SW 1271 (cell line): ENCODE data around the gene IDS.
"Not testable (repeated sequence)": the region's sequence is repeated elsewhere in the genome, so short reads cannot be mapped to it uniquely, and the experiment has no call there.

Source experiments
- DNase-seq, 2 experiments: peaks; one replicate each; lab custom pipeline; 2025; lab: John Stamatoyannopoulos, UW

The IDS gene

DNA sequence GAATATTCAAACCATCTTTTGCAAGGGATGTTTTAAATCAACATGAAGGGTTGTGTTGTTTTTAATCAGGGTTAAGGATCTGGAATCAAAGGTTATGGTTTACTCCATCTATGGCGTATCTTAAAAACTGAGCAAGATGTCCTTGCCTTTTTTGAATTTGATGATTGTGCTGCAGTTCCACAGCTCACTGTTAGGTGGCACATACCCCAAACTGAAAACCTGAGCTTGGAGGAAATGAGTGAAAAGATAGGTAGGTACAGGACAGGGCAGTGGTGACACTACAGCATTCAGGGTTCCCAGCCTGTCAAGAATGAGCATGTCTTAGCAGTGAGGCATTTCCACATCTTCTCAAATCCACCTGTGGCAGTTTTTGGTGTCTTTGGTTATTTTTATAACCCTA, 22.6 kb upstream of the IDS start:
- DNase-seq: peak in 1 of 2 experiments; percentile 47

DNA sequence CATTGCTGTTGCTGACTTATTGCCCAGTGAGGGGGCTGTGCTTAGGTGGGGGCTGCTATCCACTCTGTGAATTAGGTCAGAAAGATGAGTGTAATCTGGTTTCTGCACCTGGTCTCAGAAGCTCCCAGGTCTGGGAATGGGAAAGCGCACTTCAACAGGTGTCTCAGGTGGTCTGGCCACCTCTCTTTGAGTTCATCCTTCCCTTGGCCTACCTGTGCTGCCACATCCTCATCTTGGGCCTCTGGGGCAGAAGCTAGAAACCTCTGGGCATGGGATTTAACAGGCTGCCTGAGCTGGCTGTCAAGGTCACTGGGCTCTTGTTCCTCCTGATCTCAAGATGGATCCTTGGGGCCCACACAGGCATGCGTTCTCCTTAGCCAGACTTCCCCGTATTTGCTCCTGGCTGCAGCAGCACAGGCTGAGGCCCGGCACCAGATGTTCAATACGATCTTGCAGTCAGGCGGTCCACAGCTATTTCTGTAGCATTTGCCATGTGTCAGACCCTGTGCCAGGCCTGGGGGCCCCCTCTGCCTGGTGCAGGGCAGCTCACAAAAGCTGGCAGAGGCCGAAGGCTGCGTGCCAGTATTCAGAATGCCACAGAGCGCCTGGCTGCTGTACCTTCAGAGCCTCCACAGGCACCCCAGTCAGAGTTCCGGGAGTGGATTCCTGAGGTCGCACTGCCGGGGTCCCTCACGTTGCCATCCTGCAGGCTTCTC, 21.4 kb upstream of the IDS start:
- DNase-seq: not testable (repeated sequence)

DNA sequence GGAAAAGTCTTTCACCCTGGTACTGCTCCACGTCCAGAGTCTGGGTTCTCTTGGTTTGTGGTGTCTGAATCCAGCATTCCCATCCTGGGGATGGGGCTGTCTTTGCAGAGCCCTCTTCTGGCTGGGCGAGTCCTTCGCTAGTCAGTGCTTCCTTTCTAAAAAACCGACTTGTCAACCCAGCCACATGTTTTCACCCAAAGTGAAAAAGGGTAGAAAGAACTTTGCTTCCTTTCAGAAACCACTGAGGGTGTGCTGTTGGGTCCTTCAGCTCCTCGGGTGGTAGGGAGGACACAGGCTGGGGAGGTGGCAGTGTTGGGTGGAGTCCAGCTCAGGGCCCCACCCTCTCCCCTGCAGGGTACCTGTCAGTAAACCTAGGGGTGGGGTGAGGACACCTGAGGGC, 20.8 kb upstream of the IDS start:
- not testable (repeated sequence) for DNase-seq

DNA sequence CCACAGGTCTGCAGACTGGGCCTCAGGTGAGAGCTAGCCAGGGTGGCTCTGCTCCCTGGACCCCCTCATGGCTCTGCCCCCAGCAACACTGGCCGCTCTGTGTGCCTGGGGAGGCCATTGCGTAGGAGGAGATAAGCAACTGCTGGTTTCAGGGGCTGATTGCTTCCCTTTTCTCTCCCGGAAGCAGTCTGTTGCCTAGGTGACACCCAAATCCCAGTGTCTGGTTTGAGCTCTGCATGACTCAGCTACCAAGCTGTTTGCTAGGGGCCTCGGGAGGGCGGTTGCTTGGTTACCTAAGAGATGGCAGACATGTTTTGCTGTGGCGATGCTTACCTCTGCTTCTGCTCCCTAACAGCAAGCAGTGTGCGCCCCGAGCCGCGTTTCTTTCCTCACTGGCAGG, 20.3 kb upstream of the IDS start:
- DNase-seq: not testable (repeated sequence)

DNA sequence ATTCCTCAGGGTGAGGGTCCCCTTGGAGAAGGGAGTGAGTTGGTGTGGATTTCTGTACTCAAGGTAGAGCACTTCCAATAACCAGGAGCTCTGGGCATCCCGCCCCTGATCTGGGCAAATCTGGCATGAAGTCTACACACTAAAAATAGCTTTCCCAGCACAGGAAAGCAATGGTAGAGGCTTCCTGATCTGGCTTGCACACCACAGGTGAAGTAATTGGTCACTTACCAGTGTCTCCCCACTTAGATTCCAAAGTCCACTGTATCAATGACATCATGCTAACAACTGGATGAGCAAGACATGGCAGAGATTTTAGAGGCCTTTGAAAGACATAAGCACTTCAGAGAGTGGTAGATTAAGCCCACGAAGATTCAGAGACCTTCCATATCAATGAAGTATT, 17.8 kb upstream of the IDS start:
- no peak for DNase-seq

DNA sequence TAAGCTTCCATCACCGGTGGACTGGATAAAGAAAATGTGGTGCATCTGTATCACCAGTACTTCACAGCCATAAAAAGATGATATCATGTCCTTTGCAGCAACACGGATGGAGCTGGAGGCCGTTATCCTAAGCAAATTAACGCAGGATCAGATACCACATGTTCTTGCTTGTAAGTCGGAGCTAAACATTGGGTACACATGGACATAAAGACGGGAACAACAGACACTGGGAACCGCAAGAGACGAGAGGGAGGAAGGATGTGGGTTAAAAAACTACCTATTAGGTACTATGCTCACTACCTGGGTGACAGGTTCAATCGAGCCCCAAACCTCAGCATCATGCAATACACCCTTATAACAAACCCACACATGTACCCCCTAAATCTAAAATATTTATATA, 16.3 kb upstream of the IDS start:
- no peak for DNase-seq

DNA sequence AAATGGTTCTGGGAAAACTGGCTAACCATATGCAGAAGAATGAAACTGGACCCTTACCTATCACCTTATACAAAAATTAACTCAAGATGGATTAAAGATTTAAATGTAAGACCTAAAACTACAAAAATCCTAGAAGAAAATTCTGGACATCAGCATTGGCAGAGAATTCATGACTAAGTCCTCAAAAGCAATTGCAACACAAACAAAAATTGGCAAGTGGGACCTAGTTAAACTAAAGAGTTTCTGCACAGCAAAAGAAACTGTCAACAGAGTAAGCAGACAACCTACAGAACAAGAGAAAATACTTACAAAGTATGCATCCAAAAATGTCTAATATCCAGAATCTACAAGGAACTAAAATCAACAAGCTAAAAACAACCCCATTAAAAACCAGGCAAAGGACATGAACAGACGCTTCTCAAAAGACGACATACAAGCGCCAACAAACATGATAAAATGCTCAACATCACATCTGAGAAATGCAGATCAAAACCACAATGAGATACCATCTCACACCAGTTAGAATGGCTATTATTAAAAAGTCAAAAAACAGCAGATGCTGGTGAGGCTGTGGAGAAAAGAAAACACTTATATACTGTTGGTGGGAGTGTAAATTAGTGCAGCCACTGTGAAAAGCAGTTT, 15.7 kb upstream of the IDS start:
- not testable (repeated sequence) for DNase-seq

DNA sequence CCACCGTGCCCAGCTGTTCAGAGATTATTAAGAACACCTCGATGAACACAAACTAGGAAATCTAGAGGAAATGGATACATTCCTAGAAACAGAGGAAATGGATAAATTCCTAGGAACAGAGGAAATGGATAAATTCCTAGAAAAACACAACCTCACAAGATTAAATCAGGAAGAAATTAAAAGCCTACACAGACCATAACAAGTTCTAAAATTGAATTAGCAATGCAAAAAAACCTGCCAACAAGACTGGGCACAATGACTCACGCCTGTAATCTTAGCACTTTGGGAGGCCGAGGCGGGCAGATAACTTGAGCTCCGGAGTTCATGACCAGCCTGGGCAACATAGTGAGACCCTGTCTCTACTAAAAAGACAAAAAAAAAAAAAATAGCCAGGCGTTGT, 13.1 kb upstream of the IDS start:
- DNase-seq: no peak

DNA sequence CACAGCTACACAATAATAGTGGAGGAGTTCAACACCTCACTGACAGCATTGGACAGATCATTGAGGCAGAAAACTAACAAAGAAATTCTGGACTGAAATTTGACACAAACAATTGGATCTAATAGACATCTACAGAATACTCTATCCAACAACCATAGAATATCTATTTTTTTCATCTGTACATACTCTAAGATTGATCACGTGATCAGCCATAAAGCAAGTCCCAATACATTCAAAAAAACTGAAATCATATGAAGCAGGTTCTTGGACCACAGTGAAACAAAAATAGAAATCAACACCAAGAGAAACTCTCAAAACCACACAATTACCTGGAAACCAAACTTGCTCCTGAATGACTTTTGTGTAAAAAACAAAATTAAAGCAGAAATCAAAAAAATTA, 12.2 kb upstream of the IDS start:
- DNase-seq: no peak

DNA sequence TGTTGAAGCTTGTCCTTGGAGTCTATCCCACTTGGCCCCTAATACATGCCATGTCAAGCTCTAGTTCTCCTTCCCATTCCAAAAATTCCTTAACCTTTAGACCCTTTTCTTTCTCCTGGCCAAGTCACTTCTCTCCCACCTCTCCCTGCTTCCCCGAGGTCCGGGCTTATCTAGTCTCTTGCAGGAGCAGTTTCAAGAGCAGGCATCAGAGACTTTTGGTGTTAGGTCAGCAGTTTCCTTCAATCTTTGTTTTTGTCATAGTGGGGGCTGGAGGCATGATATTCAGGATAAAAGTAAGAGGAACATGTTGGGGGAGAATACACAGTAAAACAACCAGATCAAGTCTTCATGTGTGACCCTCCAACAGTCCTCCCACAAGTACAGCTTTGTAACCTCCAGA, 11.5 kb upstream of the IDS start:
- DNase-seq: no peak

DNA sequence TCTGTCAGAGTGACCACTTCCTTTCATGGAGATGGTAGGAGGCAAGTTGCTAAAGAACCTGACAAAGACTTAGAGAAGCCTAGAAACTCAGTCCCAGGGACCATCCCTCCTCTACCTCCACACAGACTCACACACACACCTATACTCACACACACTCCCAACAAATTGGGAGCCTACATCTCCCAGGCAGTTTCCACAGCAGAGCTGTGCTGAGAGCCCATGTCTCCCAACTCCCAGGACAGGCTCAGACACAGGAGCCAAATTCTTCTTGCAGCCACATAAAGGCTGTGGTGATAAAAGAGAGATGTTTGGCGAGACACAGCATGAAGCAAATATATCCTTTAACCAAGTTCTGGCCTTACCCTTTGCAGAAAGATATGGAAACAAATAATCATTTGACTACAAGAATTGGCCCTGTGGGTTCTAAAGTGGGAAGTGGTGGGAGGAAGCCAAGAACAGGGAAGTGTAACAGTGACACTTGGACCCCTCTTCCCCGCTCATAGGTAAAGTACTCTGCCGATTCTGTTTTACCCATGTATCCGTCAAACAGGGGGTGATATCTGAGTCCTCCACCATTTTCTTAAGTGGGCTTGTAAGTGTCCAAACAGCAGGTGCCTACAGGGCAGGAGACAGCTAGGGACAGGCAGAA, 11.0 kb upstream of the IDS start:
- DNase-seq: no peak

DNA sequence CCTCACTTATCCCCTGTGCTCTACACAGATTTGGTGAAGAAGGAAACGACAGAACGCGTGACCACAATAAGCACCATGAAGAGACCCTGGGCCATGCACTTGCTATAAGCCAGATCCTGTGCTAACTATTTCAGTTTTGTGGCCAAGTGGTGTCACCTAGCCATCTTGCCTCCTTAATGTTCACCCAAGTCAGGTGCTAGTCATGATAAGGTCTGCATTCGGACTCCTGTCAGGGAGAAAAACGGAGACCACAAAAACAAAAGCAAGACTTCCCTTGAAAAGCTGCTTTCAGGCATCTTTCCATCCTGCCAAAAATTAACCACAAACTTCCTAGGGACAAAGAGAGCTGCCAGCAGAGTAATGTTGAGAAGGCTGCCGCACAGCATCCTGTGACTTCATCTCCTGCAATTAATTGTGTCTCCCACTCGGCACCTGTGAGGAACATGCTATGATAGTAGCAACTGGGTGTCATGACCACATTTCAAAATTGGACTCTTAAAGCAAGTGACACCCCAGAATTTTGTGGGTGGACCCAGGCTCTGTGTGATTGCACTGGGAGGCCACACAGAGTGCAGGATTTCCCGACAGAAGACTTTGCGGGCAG, 8.8 kb upstream of the IDS start:
- no peak for DNase-seq

DNA sequence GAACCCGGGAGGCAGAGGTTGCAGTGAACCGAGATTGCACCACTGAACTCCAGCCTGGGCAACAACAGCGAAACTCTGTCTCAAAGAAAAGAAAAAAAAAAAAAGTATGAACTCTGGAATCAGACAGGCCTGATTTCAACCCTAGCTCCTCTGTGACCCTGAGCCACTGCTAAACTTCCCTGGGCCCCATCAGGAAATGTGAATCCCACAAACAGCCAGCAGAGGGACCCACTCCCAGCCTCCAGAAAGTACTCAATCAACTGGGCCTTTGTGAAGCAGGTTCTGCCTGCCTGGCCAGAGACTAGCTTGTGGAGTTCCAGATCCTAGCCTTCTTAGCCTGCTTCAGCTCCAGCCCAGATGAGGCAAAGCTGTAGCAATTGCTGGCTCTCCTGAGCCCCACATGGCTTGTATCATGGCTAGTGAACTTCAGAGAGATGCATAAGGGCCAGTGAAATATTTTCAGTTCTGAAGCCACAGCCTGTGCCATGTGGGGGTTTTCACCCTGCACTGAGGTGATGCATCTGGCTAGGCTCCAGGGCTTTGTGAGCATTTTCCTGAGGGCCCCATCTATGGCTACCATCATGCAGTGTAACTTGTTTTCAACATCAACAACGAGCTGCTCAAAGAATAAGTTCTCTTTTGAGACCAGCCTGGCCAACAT, 7.2 kb upstream of the IDS start:
- peak in 1 of 2 experiments; percentile 13 for DNase-seq

DNA sequence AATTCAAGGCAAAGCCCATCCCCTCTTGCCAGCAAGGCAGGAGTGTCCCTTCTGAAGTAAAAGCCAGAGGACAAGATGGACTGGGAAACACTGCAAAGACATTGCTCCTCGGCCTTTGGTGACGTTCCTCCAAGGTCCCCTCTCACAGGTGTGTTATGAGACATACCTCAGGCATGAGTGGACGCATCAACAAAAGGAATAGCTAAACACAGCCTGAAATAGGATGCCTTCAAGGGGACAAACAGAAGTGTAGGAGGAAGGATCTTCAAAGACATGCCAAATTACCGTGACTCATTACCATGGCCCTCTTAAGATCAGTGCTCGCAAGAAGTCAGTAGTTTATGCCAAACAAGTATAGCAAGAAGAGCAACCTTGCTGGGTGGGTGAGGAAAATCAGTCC, 6.0 kb upstream of the IDS start:
- DNase-seq: no peak

DNA sequence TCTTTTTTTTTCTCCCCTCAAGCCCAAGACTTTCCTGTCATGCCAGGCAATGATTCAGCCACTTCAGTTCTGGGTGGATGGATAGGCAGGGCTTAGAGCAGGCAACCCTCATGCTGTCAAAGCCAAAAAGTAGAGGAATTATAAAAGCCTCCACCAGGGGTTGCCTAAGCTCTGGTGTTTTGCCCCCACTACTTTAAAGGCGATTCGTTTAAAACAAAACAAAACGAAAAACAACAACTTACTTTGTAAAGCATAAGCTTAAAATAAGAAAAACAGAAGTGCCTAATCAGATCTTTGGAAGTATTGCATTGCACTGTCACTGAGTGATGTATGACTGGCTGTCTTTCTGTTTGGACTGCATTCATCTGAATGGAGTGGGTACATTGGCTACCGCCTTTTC, 5.3 kb upstream of the IDS start:
- DNase-seq: no peak

DNA sequence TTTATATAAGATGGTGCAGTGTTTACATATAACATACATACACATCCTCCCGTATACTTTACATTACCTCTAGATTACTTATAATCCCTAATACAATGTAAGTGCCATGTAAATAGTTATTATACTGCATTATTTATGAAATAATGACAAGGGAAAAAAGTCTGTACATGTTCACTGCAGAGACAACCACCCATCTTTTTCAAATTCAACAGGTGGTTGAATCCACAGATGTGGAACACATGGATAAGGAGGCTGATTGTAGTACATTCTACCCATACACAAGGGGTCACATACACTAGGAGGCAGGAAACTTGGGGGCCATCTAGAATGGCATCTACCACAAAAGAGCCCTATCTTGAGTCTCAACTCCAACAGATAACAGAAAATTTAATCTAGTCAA, 3.4 kb upstream of the IDS start:
- no peak for DNase-seq

DNA sequence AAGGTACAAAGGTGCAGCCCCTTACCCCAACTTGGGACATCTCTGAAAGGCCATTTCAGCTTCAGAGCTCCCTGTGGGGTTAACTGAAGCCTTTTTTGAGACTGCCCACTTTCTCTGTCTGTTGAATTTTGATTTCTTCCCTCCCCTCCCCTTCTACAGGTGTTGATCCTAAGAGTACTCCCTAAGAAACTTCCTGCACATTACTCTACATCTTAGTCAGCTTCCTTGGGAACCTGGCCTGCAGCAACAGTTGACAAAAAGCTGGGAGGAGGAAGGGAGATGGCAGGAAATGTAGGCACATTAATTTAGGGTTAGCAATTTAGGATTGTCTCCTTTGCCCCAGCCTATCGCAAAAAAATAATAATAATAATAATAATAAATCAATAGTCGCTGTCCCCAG, 1.2 kb upstream of the IDS start:
- DNase-seq: no peak

DNA sequence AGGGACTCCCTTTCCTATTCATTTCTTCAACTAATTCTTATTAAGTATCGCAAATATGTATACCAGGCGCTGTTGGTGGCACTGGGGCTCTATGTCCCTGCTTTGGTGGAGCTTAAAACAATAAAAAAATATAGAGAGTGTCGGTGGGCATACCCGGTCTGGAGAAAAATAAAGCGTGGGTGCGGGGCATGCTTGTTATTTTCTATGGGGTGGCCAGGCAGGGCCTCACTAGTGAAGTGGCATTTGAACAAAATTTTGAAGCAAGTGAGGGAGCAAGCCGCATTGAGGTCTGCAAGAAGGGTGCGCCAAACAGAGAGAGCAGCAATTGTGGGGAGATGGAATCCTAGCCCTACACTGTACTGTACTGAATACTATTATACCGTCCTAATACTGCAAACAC, 565 bp upstream of the IDS start:
- DNase-seq: no peak

DNA sequence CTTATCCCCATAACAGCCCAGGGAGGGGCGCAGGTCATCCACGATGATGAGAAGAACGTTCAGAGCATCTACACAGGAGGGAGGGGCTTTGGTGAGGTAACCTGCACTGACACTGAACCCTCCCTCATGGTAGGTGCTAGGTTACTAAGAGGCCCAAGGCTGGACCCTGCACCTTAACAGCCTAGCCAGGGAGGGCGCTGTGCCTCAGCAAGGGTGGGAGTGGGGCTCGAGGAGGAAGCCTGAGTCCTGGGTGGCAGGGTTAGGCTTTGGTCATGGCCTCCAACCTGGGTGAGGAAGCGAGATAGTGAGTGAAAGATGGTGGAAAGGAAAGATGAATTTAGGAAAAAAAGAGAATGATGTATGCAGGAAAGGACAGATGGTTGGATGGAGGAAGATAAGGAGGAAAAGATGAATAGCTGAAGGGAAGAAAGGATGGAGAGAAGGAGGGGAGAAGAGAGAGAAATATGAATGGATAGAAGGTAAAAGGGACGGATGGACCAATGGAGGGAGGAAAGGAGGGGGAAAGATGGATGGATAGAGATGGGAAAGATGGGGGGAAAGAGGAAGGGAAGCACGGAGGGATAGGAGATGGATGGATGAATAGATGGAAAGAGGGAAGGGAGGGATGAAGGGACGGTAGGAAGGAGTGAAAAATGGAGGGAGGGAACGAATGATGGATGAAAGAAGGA, 736 bp downstream of the IDS start:
- DNase-seq: peak in 1 of 2 experiments; percentile 5

DNA sequence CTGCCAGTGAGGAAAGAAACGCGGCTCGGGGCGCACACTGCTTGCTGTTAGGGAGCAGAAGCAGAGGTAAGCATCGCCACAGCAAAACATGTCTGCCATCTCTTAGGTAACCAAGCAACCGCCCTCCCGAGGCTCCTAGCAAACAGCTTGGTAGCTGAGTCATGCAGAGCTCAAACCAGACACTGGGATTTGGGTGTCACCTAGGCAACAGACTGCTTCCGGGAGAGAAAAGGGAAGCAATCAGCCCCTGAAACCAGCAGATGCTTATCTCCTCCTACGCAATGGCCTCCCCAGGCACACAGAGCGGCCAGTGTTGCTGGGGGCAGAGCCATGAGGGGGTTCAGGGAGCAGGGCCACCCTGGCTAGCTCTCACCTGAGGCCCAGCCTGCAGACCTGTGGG, 1.7 kb downstream of the IDS start:
- DNase-seq: peak in 1 of 2 experiments; percentile 29

DNA sequence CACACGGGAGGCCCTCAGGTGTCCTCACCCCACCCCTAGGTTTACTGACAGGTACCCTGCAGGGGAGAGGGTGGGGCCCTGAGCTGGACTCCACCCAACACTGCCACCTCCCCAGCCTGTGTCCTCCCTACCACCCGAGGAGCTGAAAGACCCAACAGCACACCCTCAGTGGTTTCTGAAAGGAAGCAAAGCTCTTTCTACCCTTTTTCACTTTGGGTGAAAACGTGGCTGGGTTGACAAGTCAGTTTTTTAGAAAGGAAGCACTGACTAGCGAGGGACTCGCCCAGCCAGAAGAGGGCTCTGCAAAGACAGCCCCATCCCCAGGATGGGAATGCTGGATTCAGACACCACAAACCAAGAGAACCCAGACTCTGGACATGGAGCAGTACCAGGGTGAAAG, 2.2 kb downstream of the IDS start:
- not testable (repeated sequence) for DNase-seq

DNA sequence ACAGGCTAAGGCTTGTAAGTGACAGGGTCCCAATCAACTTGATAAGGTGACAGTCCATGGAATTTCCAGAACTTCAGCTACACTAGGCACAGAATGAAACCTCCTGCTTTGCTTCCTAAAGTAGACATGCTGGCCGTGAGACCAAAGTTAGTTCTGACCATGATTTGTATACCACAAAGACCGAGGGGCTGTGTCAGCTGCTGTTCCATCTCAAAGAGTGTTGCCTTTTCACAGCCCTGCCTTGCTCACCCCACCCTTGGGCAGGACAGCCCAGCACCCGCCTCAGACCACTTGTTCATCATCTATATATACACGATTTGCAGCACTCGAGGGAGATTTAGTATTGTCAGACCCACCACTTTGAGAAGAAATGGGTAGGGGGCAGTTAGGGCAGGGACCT, 5.3 kb downstream of the IDS start:
- DNase-seq: no peak
